Left ventricle myocardium superior (tissue), 1 donor: Measurements from ENCODE around the gene NFE2L2. TPM values are rescaled to one million over a fixed set of nuclear protein-coding genes. Genes with fewer than 3 reads are reported as not detected.

Source experiments
- microRNA-seq: library from miRNA; unstranded; fragments of <30 nt; microRNA quantifications from one replicate; pipeline ENCODE4 v1.2.0, GENCODE V29; 2020; ENCODE audit warnings: borderline number of aligned reads
- total RNA-seq: library from RNA; stranded (reverse); fragmentation: NEBNext Ultra II Directional; extraction: Animal tissue kit (Norgen Biotek cat#: 25700); gene quantifications from one replicate; pipeline ENCODE4 v1.2.1, GENCODE V29; 2021
- donor health status: DM: no; HTN: yes; CAD: no; lungs with severe emphysema.

The NFE2L2 gene
- total RNA-seq, 1 donor from 2014 or later: 50.6 TPM

Small RNA genes within 50 kb of the gene (microRNA-seq; reads per million reads assigned to microRNA genes)
- gene MIR3128 (not detected), gene MIR6512 (not detected)

Other genes with a start within 250 kb of the NFE2L2 start
- 70.4 TPM for gene HNRNPA3, start 51.9 kb downstream of the NFE2L2 start, total RNA-seq
- gene AGPS, start 128.0 kb upstream of the NFE2L2 start, total RNA-seq: 33.4 TPM